WTC11 (cell line): ENCODE results near the gene PRR23E.

Experiments
- AFF4 ChIP-seq: sonication (generic); formaldehyde crosslinking; IDR thresholded peaks from 2 replicates; pipeline ENCODE4 v1.8.1; 2023; ENCODE audit warnings: mild to moderate bottlenecking, missing genetic modification reagents, borderline replicate concordance
- ARID4B ChIP-seq: sonication (generic); formaldehyde crosslinking; IDR thresholded peaks from 2 replicates; pipeline ENCODE4 v1.8.0; 2023; ENCODE audit warnings: missing genetic modification reagents, mild to moderate bottlenecking, borderline replicate concordance
- CTCF ChIP-seq: fragments of 200-600 bp; IDR thresholded peaks from 2 replicates; pipeline ENCODE4 v1.8.0; 2022; ENCODE audit warnings: antibody characterized with exemption
- FOXP1 ChIP-seq: sonication (generic); formaldehyde crosslinking; IDR thresholded peaks from 2 replicates; pipeline ENCODE4 v1.8.0; 2022; ENCODE audit warnings: missing genetic modification reagents, mild to moderate bottlenecking, moderate library complexity, borderline replicate concordance
- GRHL2 ChIP-seq: fragments of 250-450 bp; sonication (Bioruptor Pico); IDR thresholded peaks from 2 replicates; pipeline ENCODE4 v1.8.0; 2022; ENCODE audit warnings: mild to moderate bottlenecking, moderate library complexity; ENCODE audit not compliant: insufficient replicate concordance, severe bottlenecking
- MAX ChIP-seq: sonication (generic); formaldehyde crosslinking; IDR thresholded peaks from 2 replicates; pipeline ENCODE4 v1.8.0; 2022; ENCODE audit warnings: mild to moderate bottlenecking, missing genetic modification reagents
- NR2C2 ChIP-seq: sonication (generic); formaldehyde crosslinking; IDR thresholded peaks from 2 replicates; pipeline ENCODE4 v1.8.0; 2022; ENCODE audit warnings: mild to moderate bottlenecking, missing genetic modification reagents
- TCF7 ChIP-seq: sonication (generic); formaldehyde crosslinking; IDR thresholded peaks from 2 replicates; pipeline ENCODE4 v1.8.0; 2022; ENCODE audit warnings: mild to moderate bottlenecking, low read depth, missing genetic modification reagents, moderate library complexity
- TEAD4 ChIP-seq: sonication (generic); formaldehyde crosslinking; IDR thresholded peaks from 2 replicates; pipeline ENCODE4 v1.8.0; 2022; ENCODE audit warnings: mild to moderate bottlenecking, missing genetic modification reagents
- ZNF281 ChIP-seq: sonication (generic); formaldehyde crosslinking; IDR thresholded peaks from 2 replicates; pipeline ENCODE4 v1.8.0; 2023; ENCODE audit warnings: mild to moderate bottlenecking, missing genetic modification reagents
- TF ChIP-seq, protein P1 (sequence below): fragments of 250-450 bp; sonication (Bioruptor Pico); IDR thresholded peaks from 2 replicates; pipeline ENCODE4 v1.8.0; 2021; ENCODE audit warnings: mild to moderate bottlenecking
- TF ChIP-seq, protein P2 (sequence below): sonication (generic); formaldehyde crosslinking; IDR thresholded peaks from 2 replicates; pipeline ENCODE4 v1.8.0; 2022; ENCODE audit warnings: mild to moderate bottlenecking, missing genetic modification reagents

DNA sequence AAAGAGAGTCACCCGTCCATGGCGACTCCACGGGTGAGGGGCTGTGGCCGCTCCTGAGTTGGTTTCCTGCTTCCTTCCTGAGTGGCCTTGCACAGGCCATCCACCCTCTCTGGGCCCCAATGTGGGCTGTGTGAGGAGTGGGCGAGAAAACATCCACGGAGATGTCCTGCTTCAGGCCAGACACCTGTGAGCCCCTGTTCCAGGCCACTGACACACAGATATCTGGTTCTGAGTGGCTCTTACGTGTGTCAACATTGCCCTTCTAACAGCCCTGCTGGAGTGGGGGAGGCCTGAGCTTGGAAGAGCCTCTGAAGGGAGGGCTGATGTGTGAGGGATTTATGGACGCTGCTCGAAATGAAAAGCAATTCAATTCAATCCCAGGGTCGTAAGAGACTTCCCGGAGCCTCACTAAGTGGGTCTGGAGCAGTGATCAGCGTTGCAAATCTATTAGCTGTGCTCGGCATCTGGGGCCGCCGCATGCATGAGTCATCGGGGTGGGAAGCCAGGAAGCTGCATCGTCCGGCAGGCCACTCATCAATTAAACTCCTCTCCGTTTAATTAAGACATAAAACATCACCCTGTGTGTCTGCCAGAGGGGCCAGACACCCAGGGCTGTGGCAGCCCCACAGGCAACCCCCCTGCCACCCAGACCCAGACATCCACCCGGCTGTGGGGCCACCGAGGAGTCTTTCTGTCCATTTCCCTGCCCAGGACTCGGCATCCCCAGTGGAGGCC is 20.0 kb upstream of the PRR23E start:
- TF ChIP-seq CTCF, result no peak
- TF ChIP-seq, protein P1, sequence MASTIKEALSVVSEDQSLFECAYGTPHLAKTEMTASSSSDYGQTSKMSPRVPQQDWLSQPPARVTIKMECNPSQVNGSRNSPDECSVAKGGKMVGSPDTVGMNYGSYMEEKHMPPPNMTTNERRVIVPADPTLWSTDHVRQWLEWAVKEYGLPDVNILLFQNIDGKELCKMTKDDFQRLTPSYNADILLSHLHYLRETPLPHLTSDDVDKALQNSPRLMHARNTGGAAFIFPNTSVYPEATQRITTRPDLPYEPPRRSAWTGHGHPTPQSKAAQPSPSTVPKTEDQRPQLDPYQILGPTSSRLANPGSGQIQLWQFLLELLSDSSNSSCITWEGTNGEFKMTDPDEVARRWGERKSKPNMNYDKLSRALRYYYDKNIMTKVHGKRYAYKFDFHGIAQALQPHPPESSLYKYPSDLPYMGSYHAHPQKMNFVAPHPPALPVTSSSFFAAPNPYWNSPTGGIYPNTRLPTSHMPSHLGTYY (CRISPR knock-in tag), result no peak
- no peak for TF ChIP-seq MAX (CRISPR knock-in tag)
- no peak for TF ChIP-seq GRHL2 (CRISPR knock-in tag)
- no peak for TF ChIP-seq NR2C2 (CRISPR knock-in tag)
- TF ChIP-seq TEAD4, result no peak
- TF ChIP-seq, protein P2, sequence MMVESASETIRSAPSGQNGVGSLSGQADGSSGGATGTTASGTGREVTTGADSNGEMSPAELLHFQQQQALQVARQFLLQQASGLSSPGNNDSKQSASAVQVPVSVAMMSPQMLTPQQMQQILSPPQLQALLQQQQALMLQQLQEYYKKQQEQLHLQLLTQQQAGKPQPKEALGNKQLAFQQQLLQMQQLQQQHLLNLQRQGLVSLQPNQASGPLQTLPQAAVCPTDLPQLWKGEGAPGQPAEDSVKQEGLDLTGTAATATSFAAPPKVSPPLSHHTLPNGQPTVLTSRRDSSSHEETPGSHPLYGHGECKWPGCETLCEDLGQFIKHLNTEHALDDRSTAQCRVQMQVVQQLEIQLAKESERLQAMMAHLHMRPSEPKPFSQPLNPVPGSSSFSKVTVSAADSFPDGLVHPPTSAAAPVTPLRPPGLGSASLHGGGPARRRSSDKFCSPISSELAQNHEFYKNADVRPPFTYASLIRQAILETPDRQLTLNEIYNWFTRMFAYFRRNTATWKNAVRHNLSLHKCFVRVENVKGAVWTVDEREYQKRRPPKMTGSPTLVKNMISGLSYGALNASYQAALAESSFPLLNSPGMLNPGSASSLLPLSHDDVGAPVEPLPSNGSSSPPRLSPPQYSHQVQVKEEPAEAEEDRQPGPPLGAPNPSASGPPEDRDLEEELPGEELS, result no peak
- no peak for TF ChIP-seq FOXP1 (CRISPR knock-in tag)
- TF ChIP-seq TCF7, result no peak
- no peak for TF ChIP-seq ARID4B
- no peak for TF ChIP-seq AFF4 (CRISPR knock-in tag)
- TF ChIP-seq ZNF281 (CRISPR knock-in tag), result no peak
